Measurements from ENCODE around the gene SAPCD1.

The SAPCD1 gene

DNA sequence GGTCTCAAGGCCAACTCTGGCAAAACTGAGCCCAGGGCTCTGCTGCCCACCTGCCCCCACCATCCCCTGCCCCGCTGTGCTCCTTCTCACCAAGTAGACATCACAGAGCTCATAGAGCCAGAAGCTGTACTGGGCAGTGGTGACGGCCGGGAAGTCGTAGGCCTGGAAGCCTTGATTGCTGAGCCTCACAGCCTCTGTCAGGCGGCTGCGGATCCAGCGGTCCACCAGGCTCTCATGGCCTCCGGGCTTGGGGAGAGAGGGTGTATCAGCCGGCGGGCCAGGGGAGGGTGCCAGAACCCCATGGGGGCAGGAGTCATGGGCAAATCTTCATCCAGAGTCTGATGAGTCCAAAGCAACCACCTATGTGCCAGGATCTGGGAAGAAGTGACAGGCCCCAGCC, 17.5 kb downstream of the SAPCD1 start:
- Histone ChIP-seq H3K23ac (ENCODE audit: low read length in 2 of 2) (no peak overlapping the region), H2AK5ac (ENCODE audit: low read length, severe bottlenecking) (no peak overlapping the region), H3K36me3 (ENCODE audit: control insufficient read depth in 1 of 2, insufficient read depth in 2 of 2, low read depth in 1 of 2, low read length in 2 of 2) (peaks cover 67 to 75% of the 10 kb centered on the region in 2 experiments), H3K79me1 (replicated peaks; ENCODE audit: low read length, poor library complexity, severe bottlenecking) (peaks cover 10% of the 10 kb centered on the region), H3K4me3 (ENCODE audit: insufficient read depth in 1 of 2, low read depth in 1 of 2, low read length in 2 of 2) (no peak overlapping the region), H4K8ac (ENCODE audit: low read length) (no peak overlapping the region), H3K4me1 (ENCODE audit: control insufficient read depth, insufficient read depth, low read depth, low read length) (peaks cover 16% of the 10 kb centered on the region), H3K18ac (ENCODE audit: low read depth in 1 of 2, low read length in 2 of 2) (no peak overlapping the region), H3K4ac (ENCODE audit: low read depth in 1 of 2, low read length in 2 of 2) (no peak overlapping the region), H3K27me3 (ENCODE audit: control insufficient read depth in 1 of 2, insufficient read depth in 1 of 2, low read length in 2 of 2) (no peaks in the 10 kb centered on the region), H3K14ac (ENCODE audit: low read length in 2 of 2) (no peak overlapping the region), H3K9me3 (ENCODE audit: control insufficient read depth, low read length) (no peaks in the 10 kb centered on the region), H2AFZ (ENCODE audit: low read depth, low read length) (no peak overlapping the region), H2BK5ac (ENCODE audit: low read depth, low read length, poor library complexity, severe bottlenecking) (no peak overlapping the region), H3K9ac (ENCODE audit: low read length) (no peak overlapping the region), H2BK15ac (ENCODE audit: low read depth, poor library complexity, severe bottlenecking) (no peak overlapping the region), H4K91ac (ENCODE audit: low read length) (no peak overlapping the region), H2BK12ac (ENCODE audit: low read length in 2 of 2) (no peak overlapping the region), H3K4me2 (ENCODE audit: low read length, poor library complexity, severe bottlenecking) (no peak overlapping the region), H2BK120ac (ENCODE audit: low read depth, low read length) (no peak overlapping the region), H3K27ac (ENCODE audit: low read length, poor library complexity, severe bottlenecking) (no peak overlapping the region)
- DNase-seq, result no peak
- 99% methylated on average over 10 of the region's 10 CpGs for WGBS

- Histone ChIP-seq H3K18ac (ENCODE audit: low read depth in 1 of 2, low read length in 2 of 2) (no peak overlapping the region), H3K79me1 (replicated peaks; ENCODE audit: low read length, poor library complexity, severe bottlenecking) (peaks cover 18% of the 10 kb centered on the region), H3K14ac (ENCODE audit: low read length in 2 of 2) (no peak overlapping the region), H3K4me3 (ENCODE audit: insufficient read depth in 1 of 2, low read depth in 1 of 2, low read length in 2 of 2) (no peak overlapping the region), H2BK5ac (ENCODE audit: low read depth, low read length, poor library complexity, severe bottlenecking) (no peak overlapping the region), H4K91ac (ENCODE audit: low read length) (no peak overlapping the region), H3K4ac (ENCODE audit: low read depth in 1 of 2, low read length in 2 of 2) (no peak overlapping the region), H2AK5ac (ENCODE audit: low read length, severe bottlenecking) (no peak overlapping the region), H4K8ac (ENCODE audit: low read length) (no peak overlapping the region), H3K27me3 (ENCODE audit: control insufficient read depth in 1 of 2, insufficient read depth in 1 of 2, low read length in 2 of 2) (no peaks in the 10 kb centered on the region), H3K27ac (ENCODE audit: low read length, poor library complexity, severe bottlenecking) (no peak overlapping the region), H3K4me1 (ENCODE audit: control insufficient read depth, insufficient read depth, low read depth, low read length) (peaks cover 16% of the 10 kb centered on the region), H2AFZ (ENCODE audit: low read depth, low read length) (no peak overlapping the region), H2BK12ac (ENCODE audit: low read length in 2 of 2) (no peak overlapping the region), H3K4me2 (ENCODE audit: low read length, poor library complexity, severe bottlenecking) (no peak overlapping the region), H3K9ac (ENCODE audit: low read length) (no peak overlapping the region), H3K23ac (ENCODE audit: low read length in 2 of 2) (no peak overlapping the region), H2BK15ac (ENCODE audit: low read depth, poor library complexity, severe bottlenecking) (no peak overlapping the region), H2BK120ac (ENCODE audit: low read depth, low read length) (no peak overlapping the region), H3K36me3 (ENCODE audit: control insufficient read depth in 1 of 2, insufficient read depth in 2 of 2, low read depth in 1 of 2, low read length in 2 of 2) (peaks cover 75 to 82% of the 10 kb centered on the region in 2 experiments), H3K9me3 (ENCODE audit: control insufficient read depth, low read length) (no peaks in the 10 kb centered on the region)
- WGBS, result 92% methylated on average over 20 of the region's 20 CpGs
- no peak for DNase-seq
Measured at GRCh38 chr6:31780507-31781243, 18.2 kb downstream of the SAPCD1 start.

DNA sequence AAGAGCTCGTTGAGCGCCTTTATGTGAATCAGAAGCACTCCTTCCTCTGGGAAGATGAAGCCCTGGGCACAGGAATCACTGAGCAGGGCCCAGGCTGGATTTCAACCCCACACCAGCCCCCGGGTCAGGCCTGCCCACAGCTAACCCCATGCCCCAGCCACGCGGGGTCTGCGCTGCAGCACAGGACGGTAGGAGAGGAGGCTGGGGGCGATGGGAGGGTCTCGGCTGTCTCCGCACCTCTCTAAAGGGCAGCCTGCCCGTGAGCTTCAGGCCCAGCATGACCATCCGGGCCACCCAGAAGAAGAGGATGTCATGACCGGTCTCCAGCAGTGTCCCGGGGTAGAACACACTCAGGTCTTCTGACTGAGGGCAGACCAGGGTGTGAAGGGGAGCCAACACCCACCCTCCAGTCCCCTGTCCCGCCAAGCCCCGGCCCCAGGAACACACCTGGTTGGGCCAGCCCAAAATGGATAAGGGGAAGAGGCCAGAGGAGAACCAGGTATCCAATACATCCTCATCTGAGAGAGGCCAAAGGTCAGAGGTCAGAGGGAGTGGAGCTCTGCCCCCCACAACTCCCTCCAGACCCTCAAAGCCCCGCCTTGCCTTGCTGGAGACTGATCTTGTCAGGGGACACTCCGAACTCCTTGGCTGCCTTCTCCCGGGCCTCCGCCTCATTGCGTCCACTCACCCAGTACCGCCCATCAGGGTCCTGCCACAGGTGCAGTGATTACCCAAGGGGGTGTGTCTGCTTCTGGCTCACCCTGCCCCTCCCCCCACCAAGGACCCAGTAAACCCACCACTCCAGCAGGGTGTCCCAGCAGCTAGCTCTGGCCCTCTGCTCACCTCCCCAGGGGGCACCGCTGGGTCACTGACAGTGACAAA, 19.0 kb downstream of the SAPCD1 start:
- H4K8ac ChIP-seq (ENCODE audit: low read length), result no peak overlapping the region
- H3K18ac ChIP-seq (ENCODE audit: low read depth in 1 of 2, low read length in 2 of 2), result no peak overlapping the region
- no peak overlapping the region for H3K9ac ChIP-seq (ENCODE audit: low read length)
- H3K4me3 ChIP-seq (ENCODE audit: insufficient read depth in 1 of 2, low read depth in 1 of 2, low read length in 2 of 2), result no peak overlapping the region
- H4K91ac ChIP-seq (ENCODE audit: low read length), result no peak overlapping the region
- H3K4ac ChIP-seq (ENCODE audit: low read depth in 1 of 2, low read length in 2 of 2), result no peak overlapping the region
- H3K14ac ChIP-seq (ENCODE audit: low read length in 2 of 2), result no peak overlapping the region
- H3K36me3 ChIP-seq (ENCODE audit: control insufficient read depth in 1 of 2, insufficient read depth in 2 of 2, low read depth in 1 of 2, low read length in 2 of 2), result peaks cover 81 to 87% of the 10 kb centered on the region in 2 experiments
- no peak overlapping the region for H2BK12ac ChIP-seq (ENCODE audit: low read length in 2 of 2)
- H2AK5ac ChIP-seq (ENCODE audit: low read length, severe bottlenecking), result no peak overlapping the region
- no peak overlapping the region for H3K4me2 ChIP-seq (ENCODE audit: low read length, poor library complexity, severe bottlenecking)
- no peak overlapping the region for H2BK5ac ChIP-seq (ENCODE audit: low read depth, low read length, poor library complexity, severe bottlenecking)
- no peak overlapping the region for H3K27ac ChIP-seq (ENCODE audit: low read length, poor library complexity, severe bottlenecking)
- no peaks in the 10 kb centered on the region for H3K9me3 ChIP-seq (ENCODE audit: control insufficient read depth, low read length)
- peaks cover 15% of the 10 kb centered on the region for H3K4me1 ChIP-seq (ENCODE audit: control insufficient read depth, insufficient read depth, low read depth, low read length)
- H2BK15ac ChIP-seq (ENCODE audit: low read depth, poor library complexity, severe bottlenecking), result no peak overlapping the region
- no peak for DNase-seq
- H3K27me3 ChIP-seq (ENCODE audit: control insufficient read depth in 1 of 2, insufficient read depth in 1 of 2, low read length in 2 of 2), result no peaks in the 10 kb centered on the region
- H2BK120ac ChIP-seq (ENCODE audit: low read depth, low read length), result no peak overlapping the region
- H2AFZ ChIP-seq (ENCODE audit: low read depth, low read length), result no peak overlapping the region
- H3K79me1 ChIP-seq (replicated peaks; ENCODE audit: low read length, poor library complexity, severe bottlenecking), result peaks cover 18% of the 10 kb centered on the region
- H3K23ac ChIP-seq (ENCODE audit: low read length in 2 of 2), result no peak overlapping the region
- WGBS, result 94% methylated on average over 23 of the region's 23 CpGs

DNA sequence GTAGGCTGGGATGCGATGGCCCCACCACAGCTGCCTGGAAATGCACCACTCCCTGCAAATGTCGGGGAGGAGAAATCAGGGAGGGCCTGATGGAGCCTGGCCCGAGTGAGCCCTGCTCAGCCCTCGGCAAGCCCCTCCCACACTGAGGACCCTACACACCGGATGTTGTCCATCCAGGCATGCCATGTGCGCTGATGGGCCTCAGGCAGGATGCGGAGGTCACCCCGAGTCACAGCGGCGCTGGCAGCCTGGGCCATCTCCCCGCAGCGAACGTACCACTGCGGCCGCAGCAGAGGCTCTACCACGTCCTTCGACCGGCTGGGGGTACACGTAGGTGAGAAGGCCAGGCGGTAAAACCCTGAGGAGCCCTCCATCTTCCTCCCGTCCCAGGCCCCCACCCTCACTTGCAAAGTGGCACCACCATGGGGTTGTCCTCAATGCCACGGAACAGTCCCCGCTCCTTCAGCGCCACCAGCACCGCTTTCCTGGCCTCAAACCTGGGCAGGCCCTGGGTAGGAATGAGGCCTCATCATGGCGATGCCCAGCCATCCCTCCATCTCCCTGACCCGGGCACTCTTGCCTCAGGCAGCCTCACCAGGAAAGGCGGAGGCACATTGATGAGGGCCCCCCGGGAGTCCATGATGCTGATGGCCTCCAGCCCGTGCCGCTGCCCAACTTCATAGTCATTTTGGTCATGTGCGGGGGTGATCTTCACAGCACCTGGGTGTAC, 19.8 kb downstream of the SAPCD1 start:
- no peak overlapping the region for H3K9ac ChIP-seq (ENCODE audit: low read length)
- H3K4me1 ChIP-seq (ENCODE audit: control insufficient read depth, insufficient read depth, low read depth, low read length), result peaks cover 7% of the 10 kb centered on the region
- H4K91ac ChIP-seq (ENCODE audit: low read length), result no peak overlapping the region
- no peak overlapping the region for H2AFZ ChIP-seq (ENCODE audit: low read depth, low read length)
- DNase-seq, result no peak
- no peaks in the 10 kb centered on the region for H3K27me3 ChIP-seq (ENCODE audit: control insufficient read depth in 1 of 2, insufficient read depth in 1 of 2, low read length in 2 of 2)
- WGBS, result 94% methylated on average over 32 of the region's 32 CpGs
- H3K4me3 ChIP-seq (ENCODE audit: insufficient read depth in 1 of 2, low read depth in 1 of 2, low read length in 2 of 2), result no peak overlapping the region
- no peak overlapping the region for H3K4me2 ChIP-seq (ENCODE audit: low read length, poor library complexity, severe bottlenecking)
- no peaks in the 10 kb centered on the region for H3K9me3 ChIP-seq (ENCODE audit: control insufficient read depth, low read length)
- H2BK5ac ChIP-seq (ENCODE audit: low read depth, low read length, poor library complexity, severe bottlenecking), result no peak overlapping the region
- H2BK120ac ChIP-seq (ENCODE audit: low read depth, low read length), result no peak overlapping the region
- no peak overlapping the region for H2BK12ac ChIP-seq (ENCODE audit: low read length in 2 of 2)
- H3K14ac ChIP-seq (ENCODE audit: low read length in 2 of 2), result no peak overlapping the region
- no peak overlapping the region for H2AK5ac ChIP-seq (ENCODE audit: low read length, severe bottlenecking)
- no peak overlapping the region for H2BK15ac ChIP-seq (ENCODE audit: low read depth, poor library complexity, severe bottlenecking)
- no peak overlapping the region for H4K8ac ChIP-seq (ENCODE audit: low read length)
- no peak overlapping the region for H3K4ac ChIP-seq (ENCODE audit: low read depth in 1 of 2, low read length in 2 of 2)
- no peak overlapping the region for H3K23ac ChIP-seq (ENCODE audit: low read length in 2 of 2)
- H3K79me1 ChIP-seq (replicated peaks; ENCODE audit: low read length, poor library complexity, severe bottlenecking), result peaks cover 18% of the 10 kb centered on the region
- no peak overlapping the region for H3K27ac ChIP-seq (ENCODE audit: low read length, poor library complexity, severe bottlenecking)
- H3K18ac ChIP-seq (ENCODE audit: low read depth in 1 of 2, low read length in 2 of 2), result no peak overlapping the region
- peaks cover 82 to 89% of the 10 kb centered on the region in 2 experiments for H3K36me3 ChIP-seq (ENCODE audit: control insufficient read depth in 1 of 2, insufficient read depth in 2 of 2, low read depth in 1 of 2, low read length in 2 of 2)
